Activated naive CD8-positive, alpha-beta T cell treated with anti-CD3 and anti-CD28 coated beads, Interleukin-2, amount 50 U/mL, for 16 hours (primary cell): Measurements from ENCODE around the gene CAMSAP1.
"Not testable (repeated sequence)": the region's sequence is repeated elsewhere in the genome, so short reads cannot be mapped to it uniquely, and the experiment has no call there.

Source experiments
- DNase-seq: peaks from one replicate; pipeline ENCODE4 v3.0.0-alpha.2; 2020; ENCODE audit warnings: low read depth, low spot score

CAMSAP1 gene

GRCh38 chr9:135920973-135921585 is 13.7 kb upstream of the CAMSAP1 start:
- no peak for DNase-seq

GRCh38 chr9:135920256-135920930 is 13.0 kb upstream of the CAMSAP1 start:
- DNase-seq, result no peak

GRCh38 chr9:135919318-135919890 is 12.1 kb upstream of the CAMSAP1 start:
- DNase-seq, result no peak

GRCh38 chr9:135916227-135916626 is 8.9 kb upstream of the CAMSAP1 start:
- DNase-seq, result not testable (repeated sequence)

- DNase-seq, result no peak
These were observed 7.6 kb upstream of the CAMSAP1 start for GRCh38 chr9:135914921-135915320.

GRCh38 chr9:135911233-135911632 is 3.9 kb upstream of the CAMSAP1 start:
- DNase-seq, result not testable (repeated sequence)

- no peak for DNase-seq
These were observed 3.4 kb upstream of the CAMSAP1 start for GRCh38 chr9:135910757-135911156.

GRCh38 chr9:135910216-135910615 is 2.9 kb upstream of the CAMSAP1 start:
- DNase-seq, result no peak

GRCh38 chr9:135909371-135909770 is 2.0 kb upstream of the CAMSAP1 start:
- no peak for DNase-seq

- no peak for DNase-seq
These were observed 1.4 kb upstream of the CAMSAP1 start for GRCh38 chr9:135908754-135909204.

- DNase-seq, result no peak
These were observed 877 bp upstream of the CAMSAP1 start for GRCh38 chr9:135908093-135908753.

- no peak for DNase-seq
These were observed 328 bp downstream of the CAMSAP1 start for GRCh38 chr9:135907006-135907430.

GRCh38 chr9:135906291-135907005 is 898 bp downstream of the CAMSAP1 start:
- no peak for DNase-seq

- DNase-seq, result peak; percentile 37
These were observed 1.7 kb downstream of the CAMSAP1 start for GRCh38 chr9:135905380-135906258.

- no peak for DNase-seq
These were observed 3.4 kb downstream of the CAMSAP1 start for GRCh38 chr9:135903786-135904520.

GRCh38 chr9:135903358-135903656 is 4.0 kb downstream of the CAMSAP1 start:
- DNase-seq, result no peak

- DNase-seq, result no peak
These were observed 4.5 kb downstream of the CAMSAP1 start for GRCh38 chr9:135902655-135903357.

- no peak for DNase-seq
These were observed 5.5 kb downstream of the CAMSAP1 start for GRCh38 chr9:135901826-135902225.

GRCh38 chr9:135901031-135901758 is 6.2 kb downstream of the CAMSAP1 start:
- no peak for DNase-seq
